Mesothelial cell of epicardium (in vitro differentiated cells): ENCODE data around the gene SORBS2. TPM values are rescaled to one million over a fixed set of nuclear protein-coding genes. Genes with fewer than 3 reads are reported as not detected.
"Not testable (repeated sequence)": the region's sequence is repeated elsewhere in the genome, so short reads cannot be mapped to it uniquely, and the experiment has no call there.

Experiments
- DNase-seq, 2 experiments: peaks; one replicate each; pipeline ENCODE4 v3.0.0; 2021; ENCODE audit warnings: low spot score in 2 of 2; ENCODE audit not compliant: unreplicated experiment in 2 of 2
- H3K27ac Mint-ChIP-seq: 2 replicates; pipeline ENCODE4 v1.8.0; 2021; ENCODE audit warnings: mixed read lengths
- H3K27me3 Mint-ChIP-seq: 2 replicates; pipeline ENCODE4 v1.8.0; 2021; ENCODE audit warnings: low read depth, mixed read lengths
- H3K36me3 Mint-ChIP-seq: 2 replicates; pipeline ENCODE4 v1.8.0; 2021; ENCODE audit warnings: mixed read lengths
- H3K4me1 Mint-ChIP-seq: 2 replicates; pipeline ENCODE4 v1.8.0; 2021; ENCODE audit warnings: mixed read lengths
- H3K4me3 Mint-ChIP-seq: 2 replicates; pipeline ENCODE4 v1.8.0; 2021; ENCODE audit warnings: mild to moderate bottlenecking, moderate library complexity, mixed read lengths
- H3K9me3 Mint-ChIP-seq: 2 replicates; pipeline ENCODE4 v1.8.0; 2021; ENCODE audit warnings: mixed read lengths
- total RNA-seq: library from RNA; stranded (reverse); gene quantifications from 3 replicates; pipeline ENCODE4 v1.2.1, GENCODE V29; 2021
- TF ChIP-seq, protein P1 (sequence below): fragments of 200-600 bp; sonication (generic); IDR thresholded peaks from one replicate; pipeline ENCODE4 v1.5.0; 2021; ENCODE audit warnings: antibody characterized with exemption; ENCODE audit not compliant: unreplicated experiment

The SORBS2 gene
- total RNA-seq, 1 donor from 2014 or later = 11.0 TPM

DNA sequence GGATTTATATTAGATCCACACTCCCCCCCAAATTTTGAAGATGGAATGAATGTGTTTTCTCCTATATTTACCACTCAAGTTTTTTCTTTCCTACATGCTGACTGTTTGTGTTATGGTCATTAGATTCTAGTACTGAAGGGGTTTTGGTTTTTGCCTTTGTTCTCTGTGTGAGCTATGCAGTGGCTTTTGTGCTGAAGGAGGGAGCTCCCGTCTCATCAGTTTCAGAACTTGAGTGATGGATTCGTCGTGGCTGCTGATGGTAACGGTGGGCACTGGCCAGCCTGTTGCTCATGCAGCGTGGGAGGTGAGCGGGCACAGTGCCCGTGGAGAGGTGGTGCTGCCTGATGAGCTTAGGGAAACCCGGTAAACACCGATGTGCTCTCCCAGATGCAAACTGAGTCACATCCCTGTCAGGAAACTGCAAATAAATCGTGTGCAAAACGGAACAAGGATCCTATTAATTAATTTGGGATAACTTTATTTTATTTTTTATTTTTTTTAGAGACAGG is 101.5 kb downstream of the SORBS2 start:
- peaks cover 7% of the 10 kb centered on the region for H3K27me3 Mint-ChIP-seq
- no peaks in the 10 kb centered on the region for H3K36me3 Mint-ChIP-seq
- DNase-seq = no peak
- no peaks in the 10 kb centered on the region for H3K4me1 Mint-ChIP-seq
- no peak overlapping the region for H3K27ac Mint-ChIP-seq
- H3K9me3 Mint-ChIP-seq = peaks cover 9% of the 10 kb centered on the region
- TF ChIP-seq, protein P1, sequence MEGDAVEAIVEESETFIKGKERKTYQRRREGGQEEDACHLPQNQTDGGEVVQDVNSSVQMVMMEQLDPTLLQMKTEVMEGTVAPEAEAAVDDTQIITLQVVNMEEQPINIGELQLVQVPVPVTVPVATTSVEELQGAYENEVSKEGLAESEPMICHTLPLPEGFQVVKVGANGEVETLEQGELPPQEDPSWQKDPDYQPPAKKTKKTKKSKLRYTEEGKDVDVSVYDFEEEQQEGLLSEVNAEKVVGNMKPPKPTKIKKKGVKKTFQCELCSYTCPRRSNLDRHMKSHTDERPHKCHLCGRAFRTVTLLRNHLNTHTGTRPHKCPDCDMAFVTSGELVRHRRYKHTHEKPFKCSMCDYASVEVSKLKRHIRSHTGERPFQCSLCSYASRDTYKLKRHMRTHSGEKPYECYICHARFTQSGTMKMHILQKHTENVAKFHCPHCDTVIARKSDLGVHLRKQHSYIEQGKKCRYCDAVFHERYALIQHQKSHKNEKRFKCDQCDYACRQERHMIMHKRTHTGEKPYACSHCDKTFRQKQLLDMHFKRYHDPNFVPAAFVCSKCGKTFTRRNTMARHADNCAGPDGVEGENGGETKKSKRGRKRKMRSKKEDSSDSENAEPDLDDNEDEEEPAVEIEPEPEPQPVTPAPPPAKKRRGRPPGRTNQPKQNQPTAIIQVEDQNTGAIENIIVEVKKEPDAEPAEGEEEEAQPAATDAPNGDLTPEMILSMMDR = no peak
- H3K4me3 Mint-ChIP-seq = no peak overlapping the region

DNA sequence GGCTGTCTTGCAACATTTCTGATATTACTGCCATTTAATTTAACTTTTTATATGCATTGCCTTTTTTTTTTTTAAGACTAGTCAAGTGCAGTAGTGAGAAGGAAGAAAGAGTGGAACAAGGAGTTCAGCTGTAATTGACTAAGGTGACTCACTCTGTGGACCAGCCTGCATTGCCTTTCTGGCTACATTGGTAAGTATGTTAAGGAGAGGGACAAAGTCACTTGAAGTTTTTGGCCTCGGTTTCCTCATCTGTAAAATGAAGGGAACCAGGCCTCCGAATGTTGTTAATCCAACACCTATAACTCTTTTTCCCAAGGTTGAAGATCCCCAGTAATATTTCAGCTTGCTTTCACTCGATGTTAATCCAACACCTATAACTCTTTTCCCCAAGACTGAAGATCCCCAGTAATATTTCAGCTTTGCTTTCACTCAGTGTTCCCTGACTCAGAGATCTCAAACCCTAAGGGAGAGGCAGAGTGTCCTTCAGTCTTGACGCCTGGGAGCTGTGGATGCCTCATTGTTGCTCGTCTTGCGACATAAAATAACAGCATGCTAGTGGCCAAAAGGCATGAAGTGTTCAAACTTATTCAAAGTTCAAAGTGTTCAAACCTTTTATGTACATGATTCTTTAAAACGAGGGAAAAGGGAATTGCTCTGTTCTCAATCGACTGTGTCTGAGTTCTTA is 102.0 kb downstream of the SORBS2 start:
- Mint-ChIP-seq H3K4me3 (no peak overlapping the region), H3K27ac (no peak overlapping the region), H3K9me3 (peaks cover 9% of the 10 kb centered on the region), H3K36me3 (no peaks in the 10 kb centered on the region), H3K4me1 (no peaks in the 10 kb centered on the region), H3K27me3 (peaks cover 7% of the 10 kb centered on the region)
- TF ChIP-seq, protein P1 = no peak
- DNase-seq = no peak

DNA sequence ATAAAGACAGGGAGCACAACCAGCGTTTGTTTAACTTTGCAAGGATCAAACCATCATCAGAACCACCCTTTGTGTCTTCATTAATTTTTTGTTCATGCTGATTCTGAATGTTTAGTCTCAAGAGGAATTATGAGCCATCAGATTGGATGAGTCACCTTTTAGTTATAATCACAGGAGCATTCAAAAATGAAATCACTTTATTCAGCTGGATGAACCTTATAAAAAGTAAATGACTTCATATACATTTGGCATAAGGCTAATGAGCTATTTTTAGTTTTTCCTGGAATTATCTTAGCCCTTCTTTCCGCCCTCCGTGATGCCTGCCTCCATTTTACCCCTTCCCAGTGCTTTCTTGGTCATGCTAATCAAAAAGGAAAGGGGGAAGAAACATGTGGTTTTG is 103.6 kb downstream of the SORBS2 start:
- H3K4me1 Mint-ChIP-seq = no peaks in the 10 kb centered on the region
- peaks cover 14% of the 10 kb centered on the region for H3K9me3 Mint-ChIP-seq
- no peak for DNase-seq
- peaks cover 4% of the 10 kb centered on the region for H3K27me3 Mint-ChIP-seq
- TF ChIP-seq, protein P1 = no peak
- no peak overlapping the region for H3K27ac Mint-ChIP-seq
- no peak overlapping the region for H3K4me3 Mint-ChIP-seq
- H3K36me3 Mint-ChIP-seq = no peaks in the 10 kb centered on the region

DNA sequence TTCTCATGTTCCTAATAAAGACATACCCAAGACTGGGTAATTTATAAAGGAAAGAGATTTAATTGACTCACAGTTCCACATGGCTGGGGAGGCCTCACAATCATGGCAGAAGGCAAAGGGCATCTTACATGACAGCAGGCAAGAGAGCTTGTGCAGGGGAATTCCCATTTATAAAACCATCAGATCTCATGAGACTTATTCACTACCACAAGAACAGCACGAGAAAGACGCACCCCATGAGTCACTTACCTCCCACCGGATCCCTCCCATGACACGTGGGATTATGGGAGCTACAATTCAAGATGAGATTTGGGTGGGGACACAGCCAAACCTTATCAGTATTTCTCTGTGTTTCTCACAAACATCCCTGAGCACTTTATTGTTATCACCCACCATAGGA is 104.4 kb downstream of the SORBS2 start:
- not testable (repeated sequence) for DNase-seq, H3K27ac Mint-ChIP-seq, H3K4me3 Mint-ChIP-seq, H3K36me3 Mint-ChIP-seq, H3K27me3 Mint-ChIP-seq, H3K4me1 Mint-ChIP-seq
- H3K9me3 Mint-ChIP-seq = peaks cover 14% of the 10 kb centered on the region

DNA sequence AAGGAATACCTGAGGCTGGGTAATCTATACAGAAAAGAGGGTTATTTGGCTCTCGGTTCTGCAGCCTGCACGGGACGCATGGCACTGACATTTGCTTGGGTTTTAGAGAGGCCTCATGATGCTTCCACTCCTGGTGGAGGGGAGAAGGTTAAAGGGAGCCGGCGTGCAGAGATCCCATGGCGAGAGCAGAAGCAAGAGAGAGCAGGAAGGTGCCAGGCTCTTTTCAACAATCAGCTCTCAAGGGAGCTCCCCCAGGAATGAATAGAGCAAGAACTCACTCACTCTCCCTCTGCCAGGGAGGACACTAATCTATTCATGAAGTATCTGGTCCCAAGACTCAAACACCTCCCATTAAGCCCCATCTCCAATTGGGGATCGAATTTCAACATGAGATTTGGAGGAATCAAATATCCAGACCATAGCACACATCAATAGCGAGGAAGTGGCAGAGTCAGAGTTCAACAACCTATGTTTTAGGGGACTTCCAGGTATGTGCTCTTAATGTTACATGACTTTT is 109.8 kb downstream of the SORBS2 start:
- Mint-ChIP-seq H3K36me3 (no peaks in the 10 kb centered on the region), H3K4me1 (no peaks in the 10 kb centered on the region), H3K9me3 (peaks cover 14% of the 10 kb centered on the region), H3K4me3 (no peak overlapping the region), H3K27me3 (peaks cover 6% of the 10 kb centered on the region), H3K27ac (no peak overlapping the region)
- TF ChIP-seq, protein P1 = no peak
- no peak for DNase-seq

DNA sequence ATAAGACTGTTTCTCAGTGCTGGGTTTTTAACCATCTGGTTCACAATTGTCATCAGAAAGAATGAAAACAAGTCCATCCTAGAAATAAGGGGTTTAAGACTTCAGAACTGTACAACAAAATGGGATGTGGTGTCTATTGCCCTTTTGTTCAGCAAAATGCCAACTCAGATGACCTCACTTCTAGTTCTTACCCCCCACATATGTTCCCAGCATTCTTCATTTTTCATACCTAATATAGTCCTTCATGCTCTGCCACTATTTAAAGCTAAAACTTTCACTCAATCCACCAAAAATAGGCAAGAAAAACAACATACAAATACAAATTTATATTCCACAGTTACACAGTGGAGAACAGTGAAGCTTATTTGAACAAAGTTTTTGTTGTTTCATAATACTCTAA is 111.4 kb downstream of the SORBS2 start:
- H3K27me3 Mint-ChIP-seq = peaks cover 11% of the 10 kb centered on the region
- no peak overlapping the region for H3K4me3 Mint-ChIP-seq
- TF ChIP-seq, protein P1 = no peak
- no peaks in the 10 kb centered on the region for H3K36me3 Mint-ChIP-seq
- no peaks in the 10 kb centered on the region for H3K4me1 Mint-ChIP-seq
- no peak overlapping the region for H3K27ac Mint-ChIP-seq
- peaks cover 6% of the 10 kb centered on the region for H3K9me3 Mint-ChIP-seq
- no peak for DNase-seq
